Retinal pigment epithelial cell (primary cell): ENCODE data around the gene CPNE9.
A peak's percentile ranks its signal among the peaks of the same experiment; 100 is the strongest.
"Not testable (repeated sequence)": the region's sequence is repeated elsewhere in the genome, so short reads cannot be mapped to it uniquely, and the experiment has no call there.

Experiments
- DNase-seq: peaks from one replicate; pipeline ENCODE4 v3.0.0-alpha.2; 2010; ENCODE audit warnings: low read depth
- H3K4me3 ChIP-seq: 2 replicates; pipeline ENCODE4 v1.5.1; 2011; ENCODE audit warnings: mild to moderate bottlenecking, low read length, control low read depth, moderate library complexity
- CTCF ChIP-seq: conservative IDR thresholded peaks from 2 replicates; pipeline ENCODE4 v1.5.1; 2011; ENCODE audit warnings: low read depth, low read length, control low read depth, inconsistent platforms

Gene CPNE9

DNA sequence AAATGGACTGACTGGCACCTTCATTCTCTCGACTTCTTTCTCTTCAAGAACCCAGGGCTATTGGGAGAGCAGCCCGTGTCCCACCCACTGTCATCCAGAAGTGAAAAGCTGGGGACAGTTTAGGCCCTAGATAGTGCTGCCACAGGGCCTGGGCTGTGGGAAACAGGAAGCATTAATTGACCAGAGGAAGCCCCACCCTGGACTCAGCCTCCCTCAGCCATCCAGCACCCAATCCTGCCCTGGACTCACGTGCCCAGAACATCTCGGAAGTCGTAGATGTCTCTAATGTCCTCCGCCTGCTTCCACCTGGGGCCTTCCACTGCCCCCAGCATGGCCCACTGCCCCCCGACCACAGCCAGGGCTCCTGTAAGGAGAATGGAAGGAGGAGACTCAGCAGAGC, 63.8 kb downstream of the CPNE9 start:
- no peak for TF ChIP-seq CTCF
- no peak overlapping the region for H3K4me3 ChIP-seq
- DNase-seq: no peak

DNA sequence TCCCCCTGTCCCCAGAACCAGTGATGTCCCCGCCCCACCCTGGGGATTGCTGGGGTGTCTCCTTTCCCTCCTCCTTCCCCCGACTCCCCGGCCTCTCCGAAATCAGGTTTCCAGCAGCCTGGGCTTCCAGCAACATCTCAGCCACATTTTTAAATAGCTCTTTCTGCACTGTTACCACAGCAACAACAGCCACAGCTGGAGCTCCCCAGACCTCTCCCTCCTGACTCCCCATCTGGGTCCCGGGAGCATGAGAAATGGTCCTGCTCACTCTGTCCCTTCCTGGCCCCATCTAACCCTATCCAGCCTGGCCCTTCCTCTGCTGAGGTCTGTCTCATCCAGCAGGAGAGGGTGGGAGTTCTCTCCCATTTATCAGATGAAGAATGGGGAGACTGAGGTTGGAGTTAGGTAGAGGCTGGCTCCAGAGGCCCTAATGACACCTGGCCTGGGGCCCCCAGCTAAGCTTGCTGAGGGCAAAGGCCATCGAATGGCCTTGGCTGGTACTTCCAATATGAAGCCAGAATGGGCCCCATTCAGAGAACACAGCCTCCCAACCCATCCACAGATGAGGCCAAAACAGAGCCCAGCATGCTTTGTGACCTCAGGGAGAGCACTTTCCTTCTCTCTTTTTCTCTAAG, 64.6 kb downstream of the CPNE9 start:
- H3K4me3 ChIP-seq: no peak overlapping the region
- no peak for TF ChIP-seq CTCF
- no peak for DNase-seq

DNA sequence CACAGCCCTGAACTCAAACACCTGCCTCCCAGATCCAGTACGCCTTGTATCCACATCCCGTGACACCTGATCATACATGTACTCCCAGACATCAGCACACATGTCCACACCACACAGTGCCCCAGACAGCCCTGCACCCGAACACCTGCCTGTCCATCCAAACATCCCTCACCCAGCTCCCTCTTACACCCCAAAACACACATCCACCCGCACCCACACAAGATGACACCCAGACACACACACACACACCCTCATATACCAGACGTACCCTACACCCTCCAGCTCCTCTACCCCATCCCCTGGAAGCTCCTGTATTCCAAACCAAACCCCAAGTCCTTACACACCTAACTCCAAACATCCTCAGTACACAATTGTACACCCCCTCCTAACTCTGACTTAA, 65.4 kb downstream of the CPNE9 start:
- no peak for TF ChIP-seq CTCF
- H3K4me3 ChIP-seq: peak overlapping the region; percentile 61
- no peak for DNase-seq

- no peak for TF ChIP-seq CTCF
- DNase-seq: no peak
- peak within 1 kb of the TSS; percentile 61 for H3K4me3 ChIP-seq
These were observed 66.0 kb downstream of the CPNE9 start, which contains the start of gene CAMK1 for GRCh38 chr3:9769426-9770275. TSS of gene CAMK1 (minus strand) at chr3:9769947. CDS start at chr3:9767749, 2,198 bp downstream.

DNA sequence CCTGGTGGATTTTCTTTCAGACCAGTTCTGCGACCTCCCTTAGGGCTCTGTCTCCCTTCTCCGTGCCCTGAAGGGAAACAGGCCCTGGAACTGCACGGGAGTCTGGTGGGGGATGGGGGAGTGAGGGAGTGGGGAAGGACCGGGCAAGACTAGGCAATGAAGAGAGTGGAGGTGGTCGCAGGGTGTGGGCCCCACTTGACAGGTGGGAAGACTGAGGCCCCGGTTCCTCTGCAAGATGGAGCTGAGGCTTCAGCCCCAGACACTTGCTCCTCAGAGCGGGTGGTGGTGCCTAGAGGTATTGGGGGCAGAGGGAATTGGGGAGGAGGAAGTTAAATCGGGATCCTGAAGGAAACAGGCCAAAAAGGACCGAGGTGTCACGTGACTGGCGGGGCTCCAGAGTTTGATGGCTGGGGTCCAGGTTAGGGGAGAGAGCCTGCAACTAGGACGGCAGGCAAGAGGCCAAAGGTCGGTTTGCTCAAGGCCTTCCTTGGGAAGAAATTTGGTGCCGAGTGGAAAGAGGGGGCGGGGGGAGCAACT, 66.7 kb downstream of the CPNE9 start:
- peak overlapping the region; percentile 61 for H3K4me3 ChIP-seq
- TF ChIP-seq CTCF: no peak
- DNase-seq: no peak

DNA sequence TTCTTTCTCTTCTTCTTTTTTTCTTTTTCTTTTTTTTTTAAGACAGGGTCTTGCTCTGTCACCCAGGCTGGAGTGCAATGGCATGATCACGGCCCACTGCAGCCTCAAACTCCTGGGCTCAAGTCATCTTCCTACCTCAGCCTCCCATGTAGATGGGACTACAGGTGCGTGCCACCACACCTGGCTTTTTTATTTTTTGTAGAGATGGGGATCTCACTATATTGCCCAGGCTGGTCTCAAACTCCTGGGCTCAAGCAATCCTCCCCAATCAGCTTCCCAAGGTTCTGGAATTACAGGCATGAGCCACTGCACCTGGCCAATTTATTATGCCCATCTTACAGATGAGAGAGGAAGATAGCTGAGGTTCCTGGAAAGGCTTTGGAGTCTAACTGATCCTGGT, 67.4 kb downstream of the CPNE9 start:
- DNase-seq: not testable (repeated sequence)

DNA sequence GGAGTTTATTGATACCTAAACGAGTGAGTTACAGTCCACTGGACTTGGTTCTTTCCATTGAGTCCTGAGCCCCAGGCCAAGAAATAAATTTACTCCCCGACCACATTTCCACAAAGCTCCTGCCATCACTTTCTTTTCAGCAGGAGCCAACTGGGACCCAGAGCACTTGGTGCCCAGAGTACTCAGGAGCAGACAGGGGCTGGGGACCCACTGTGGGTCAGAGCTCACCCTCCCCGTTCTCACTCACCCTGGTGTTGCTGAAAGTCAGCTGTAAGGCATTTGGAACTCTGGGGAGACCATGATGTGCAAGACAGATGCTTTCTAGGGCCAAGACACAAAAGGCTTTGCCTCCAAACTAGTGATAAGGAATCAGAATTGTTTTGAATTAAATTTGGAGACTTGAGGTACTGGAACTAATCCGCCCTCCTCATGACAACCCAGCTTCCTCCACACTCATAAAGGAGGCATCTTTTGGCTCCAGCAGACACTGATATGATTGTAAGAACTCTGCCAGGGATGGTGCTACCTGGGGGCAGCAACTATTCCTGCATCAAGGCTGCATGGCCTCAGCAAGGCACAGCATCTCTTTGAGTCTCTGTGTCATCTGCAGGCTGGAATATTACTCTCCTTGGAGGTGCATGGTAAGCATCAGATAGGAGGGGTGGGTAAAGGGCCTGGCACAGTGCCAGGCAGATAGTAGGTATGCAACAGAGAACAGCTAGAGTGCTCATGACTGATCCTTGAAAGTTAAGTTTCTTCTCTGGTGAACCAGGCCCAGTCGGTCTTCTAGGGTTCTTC, 73.5 kb downstream of the CPNE9 start:
- no peak for TF ChIP-seq CTCF
- DNase-seq: no peak
- no peak overlapping the region for H3K4me3 ChIP-seq

More for the DNA sequence above, 67.4 kb downstream of the CPNE9 start:
- H3K4me3 ChIP-seq: not testable (repeated sequence)
